GM12878 (cell line): ENCODE results near the gene RERE. TPM values are rescaled to one million over a fixed set of nuclear protein-coding genes. Genes with fewer than 3 reads are reported as not detected.
A peak's percentile ranks its signal among the peaks of the same experiment; 100 is the strongest.

Experiments
- ATAC-seq: fragments of 200-7000 bp; cut with Tn5 transposase; 3 replicates; pipeline ENCODE4 v1.9.1; 2020; ENCODE audit warnings: mild to moderate bottlenecking, moderate library complexity
- BruUV-seq: library from RNA; stranded (reverse); fragments of 400-500 nt; replicated peaks from 2 replicates; lab custom pipeline; 2021; lab: Mats Ljungman, UMichigan
- CTCF ChIA-PET: fragments of 300-600 bp; sonication (Branson Sonifier 250); formaldehyde crosslinking; extraction: SDS; loops from one replicate; lab custom pipeline; 2021; ENCODE audit warnings: inconsistent platforms; lab: Yijun Ruan, JAX
- POLR2A ChIA-PET: fragments of 350-600 bp; formaldehyde crosslinking; extraction: SDS; loops from one replicate; lab custom pipeline; 2021; ENCODE audit warnings: inconsistent platforms; lab: Charles Lee
- RAD21 ChIA-PET: fragments of 300-600 bp; sonication (Branson Sonifier 250); formaldehyde crosslinking; loops from one replicate; lab custom pipeline; 2023; ENCODE audit warnings: antibody characterized with exemption; ENCODE audit not compliant: unreplicated experiment; lab: Charles Lee
- SMC1A ChIA-PET: fragments of 300-600 bp; sonication (Branson Sonifier 250); formaldehyde crosslinking; loops from one replicate; lab custom pipeline; 2023; ENCODE audit not compliant: unreplicated experiment, uncharacterized antibody; lab: Charles Lee
- DNase-seq: peaks from one replicate; pipeline ENCODE4 v3.0.0-alpha.2; 2011; ENCODE audit warnings: low read depth, low spot score
- FAIRE-seq: peaks from 3 replicates; lab custom pipeline; 2011; peaks lifted over from hg19 to GRCh38; lab: Jason Lieb, UNC
- H2AFZ ChIP-seq: 2 replicates; pipeline ENCODE4 v1.6.0; 2011; ENCODE audit warnings: low read depth, low read length, control low read depth; ENCODE audit not compliant: control insufficient read depth
- H3K27ac ChIP-seq: 2 replicates; pipeline ENCODE4 v1.5.1; 2011; ENCODE audit warnings: control low read depth; ENCODE audit not compliant: control insufficient read depth, insufficient read depth
- H3K27me3 ChIP-seq, 2 experiments: replicated peaks in 1 of 2; 2 replicates each; pipeline versions ENCODE4 v1.6.0 to v1.6.1; 2011; ENCODE audit warnings: low read length in 1 of 2; ENCODE audit not compliant: control insufficient read depth in 2 of 2, insufficient read depth in 2 of 2
- H3K36me3 ChIP-seq, 2 experiments: 2 replicates each; pipeline ENCODE4 v1.5.1; 2011; ENCODE audit warnings: low read length in 1 of 2; ENCODE audit not compliant: control insufficient read depth in 2 of 2, insufficient read depth in 2 of 2
- H3K4me1 ChIP-seq: 2 replicates; pipeline ENCODE4 v1.6.1; 2011; ENCODE audit warnings: mild to moderate bottlenecking, low read length, moderate library complexity, mixed read lengths; ENCODE audit not compliant: control insufficient read depth, insufficient read depth
- H3K4me2 ChIP-seq: 2 replicates; pipeline ENCODE4 v1.6.0; 2011; ENCODE audit warnings: control low read depth; ENCODE audit not compliant: control insufficient read depth, insufficient read depth
- H3K4me3 ChIP-seq: fragments of 200-600 bp; sonication (generic); 2 replicates; pipeline ENCODE4 v1.5.1; 2016
- H3K79me2 ChIP-seq: 2 replicates; pipeline ENCODE4 v1.6.0; 2011; ENCODE audit warnings: low read length; ENCODE audit not compliant: control insufficient read depth, insufficient read depth
- H3K9ac ChIP-seq: 2 replicates; pipeline ENCODE4 v1.8.0; 2011; ENCODE audit warnings: low read length, control low read depth, mixed read lengths; ENCODE audit not compliant: control insufficient read depth, insufficient read depth
- H3K9me3 ChIP-seq: replicated peaks from 3 replicates; pipeline ENCODE4 v1.5.1; 2011; ENCODE audit warnings: mild to moderate bottlenecking, low read length; ENCODE audit not compliant: control insufficient read depth, insufficient read depth
- H4K20me1 ChIP-seq: 2 replicates; pipeline ENCODE4 v1.6.0; 2011; ENCODE audit not compliant: control insufficient read depth, insufficient read depth
- RUNX3 ChIP-seq: IDR thresholded peaks from 2 replicates; pipeline ENCODE4 v1.6.1; 2012; ENCODE audit warnings: low read length, inconsistent platforms
- WRNIP1 ChIP-seq: IDR thresholded peaks from 2 replicates; pipeline ENCODE4 v1.6.1; 2011; ENCODE audit warnings: low read depth, low read length, improper control_type of control experiment, borderline replicate concordance
- ZNF687 ChIP-seq: fragments of 450-650 bp; IDR thresholded peaks from 2 replicates; pipeline ENCODE4 v1.6.1; 2017; ENCODE audit warnings: mild to moderate bottlenecking, moderate library complexity
- WGBS: methylation state at CpG from one replicate; pipeline ENCODE4 v1.1.6; 2016; ENCODE audit warnings: low lambda C conversion rate; ENCODE audit not compliant: insufficient replicate concordance, insufficient coverage; ENCODE audit errors: missing lambda C conversion rate; 5-methylcytosine and 5-hydroxymethylcytosine counted together
- in situ Hi-C: fragments of 300-500 bp; cut with MboI; formaldehyde crosslinking; loops from 9 replicates; pipeline ENCODE4 v1.14.3; 2018; ENCODE audit warnings: mixed read lengths
- intact Hi-C: fragments of 100-400 bp; cut with micrococcal nuclease; formaldehyde crosslinking; loops from one replicate; pipeline ENCODE4 v1.14.2; 2022; ENCODE audit not compliant: unreplicated experiment
- polyA plus RNA-seq, 11 experiments: library from polyadenylated mRNA; depleted of rRNA in 4 of 11; unstranded in 6 of 11; stranded (reverse) in 5 of 11; fragments of >200 nt; fragmentation: Nextera tagmentation in 4 of 11; fragmentation: Illumina TruSeq in 1 of 11; extraction: Ambion mirVana in 4 of 11; extraction: Trizol in 1 of 11; gene quantifications; 1 replicate in 1 of 11; 2 replicates in 10 of 11; pipeline versions ENCODE4 v1.2.1 to v1.2.3, GENCODE V29; 2011 to 2016; ENCODE audit warnings: inconsistent platforms in 2 of 11, missing spikeins in 2 of 11, low read depth in 1 of 11
- total RNA-seq, 4 experiments: library from RNA; depleted of rRNA in 3 of 4; stranded (reverse); fragments of >200 nt in 3 of 4; fragmentation: Illumina TruSeq in 1 of 4; extraction: Trizol in 1 of 4; gene quantifications; 2 replicates each; pipeline versions ENCODE4 v1.2.1 to v1.2.3, GENCODE V29; 2013 to 2021
- TF ChIP-seq, protein P1 (sequence below): fragments of 450-650 bp; formaldehyde crosslinking; IDR thresholded peaks from 2 replicates; pipeline ENCODE4 v1.4.0; 2022; ENCODE audit warnings: mild to moderate bottlenecking, moderate library complexity

Gene RERE
- total and polyA plus RNA-seq, 10 of the 15 experiments (the other 5 are each of a cell fraction or from before 2014, with no cell fraction given) = 5.2 to 60.5 (median 20.2) TPM

GRCh38 chr1:8665833-8666232 is 151.6 kb downstream of the RERE start:
- ATAC-seq = no peak
- H4K20me1 ChIP-seq = no peaks in the 10 kb centered on the region
- no peak for DNase-seq
- in situ Hi-C loops = no loop called here
- intact Hi-C loops = loop anchor here (2.0 kb wide), 1 partner anchor 17 kb away; no protein-coding TSS in a partner anchor
- peaks cover 66% of the 10 kb centered on the region for H3K4me1 ChIP-seq
- H3K27ac ChIP-seq = peak overlapping the region; percentile 9; the same call in 1 of the 2 replicates
- WGBS = 91% methylated on average over 2 of the region's 2 CpGs
- no peak overlapping the region for H3K9ac ChIP-seq
- FAIRE-seq = no peak
- RAD21 ChIA-PET = interaction anchor here (1.4 to 19.8 kb wide), 5 partner anchors 15 to 105 kb away, joined by 3 to 384 read pairs (median 15); no protein-coding TSS in a partner anchor
- CTCF ChIA-PET = interaction anchor here (1.1 to 7.6 kb wide), 8 partner anchors 15 to 183 kb away, joined by 3 to 50 read pairs (median 5); no protein-coding TSS in a partner anchor
- H3K27me3 ChIP-seq = no peaks in the 10 kb centered on the region
- POLR2A ChIA-PET = interaction anchor here (0.9 to 2.3 kb wide), 4 partner anchors 15 to 187 kb away, joined by 3 to 22 read pairs (median 4); no protein-coding TSS in a partner anchor
- TF ChIP-seq RUNX3 = peak; percentile 59
- TF ChIP-seq WRNIP1 = no peak
- peaks cover 85% of the 10 kb centered on the region for H3K79me2 ChIP-seq
- no TSS peak for BruUV-seq
- no peak overlapping the region for H2AFZ ChIP-seq
- peak overlapping the region; percentile 36; the same call in 1 of the 2 replicates for H3K4me2 ChIP-seq
- H3K36me3 ChIP-seq = no peaks in the 10 kb centered on the region; a peak in 1 of 4 replicates
- no peak overlapping the region for H3K4me3 ChIP-seq
- H3K9me3 ChIP-seq = no peaks in the 10 kb centered on the region
- SMC1A ChIA-PET = interaction anchor here (1.2 to 20.2 kb wide), 12 partner anchors 8 to 104 kb away, joined by 3 to 587 read pairs (median 10); no protein-coding TSS in a partner anchor

GRCh38 chr1:8664887-8665286 is 152.6 kb downstream of the RERE start:
- Histone ChIP-seq H3K9ac (no peak overlapping the region), H3K4me3 (no peak overlapping the region), H3K79me2 (peaks cover 84% of the 10 kb centered on the region), H3K27ac (no peak overlapping the region), H2AFZ (no peak overlapping the region), H3K4me1 (peaks cover 64% of the 10 kb centered on the region), H3K9me3 (no peaks in the 10 kb centered on the region), H3K27me3 (no peaks in the 10 kb centered on the region), H4K20me1 (no peaks in the 10 kb centered on the region)
- ATAC-seq = no peak
- DNase-seq = no peak
- ChIA-PET POLR2A (interaction anchor here (0.6 to 1.6 kb wide), 13 partner anchors 9 to 186 kb away, joined by 3 to 6 read pairs (median 3); no protein-coding TSS in a partner anchor), RAD21 (interaction anchor here (1.0 to 19.8 kb wide), 6 partner anchors 19 to 238 kb away, joined by 3 to 384 read pairs (median 10); no protein-coding TSS in a partner anchor), SMC1A (interaction anchor here (0.9 to 20.2 kb wide), 8 partner anchors 9 to 103 kb away, joined by 3 to 587 read pairs (median 64); no protein-coding TSS in a partner anchor), CTCF (interaction anchor here (0.6 to 7.6 kb wide), 6 partner anchors 10 to 109 kb away, joined by 3 to 50 read pairs (median 4); no protein-coding TSS in a partner anchor)
- FAIRE-seq = no peak
- in situ Hi-C loops = no loop called here
- intact Hi-C loops = loop anchor here (2.0 kb wide), 1 partner anchor 16 kb away; no protein-coding TSS in a partner anchor
- 88% methylated on average over 4 of the region's 4 CpGs for WGBS
- 0 out of 2 replicates have a peak, but pooled peaks have one; percentile 38 for TF ChIP-seq ZNF687
- TF ChIP-seq, protein P1, sequence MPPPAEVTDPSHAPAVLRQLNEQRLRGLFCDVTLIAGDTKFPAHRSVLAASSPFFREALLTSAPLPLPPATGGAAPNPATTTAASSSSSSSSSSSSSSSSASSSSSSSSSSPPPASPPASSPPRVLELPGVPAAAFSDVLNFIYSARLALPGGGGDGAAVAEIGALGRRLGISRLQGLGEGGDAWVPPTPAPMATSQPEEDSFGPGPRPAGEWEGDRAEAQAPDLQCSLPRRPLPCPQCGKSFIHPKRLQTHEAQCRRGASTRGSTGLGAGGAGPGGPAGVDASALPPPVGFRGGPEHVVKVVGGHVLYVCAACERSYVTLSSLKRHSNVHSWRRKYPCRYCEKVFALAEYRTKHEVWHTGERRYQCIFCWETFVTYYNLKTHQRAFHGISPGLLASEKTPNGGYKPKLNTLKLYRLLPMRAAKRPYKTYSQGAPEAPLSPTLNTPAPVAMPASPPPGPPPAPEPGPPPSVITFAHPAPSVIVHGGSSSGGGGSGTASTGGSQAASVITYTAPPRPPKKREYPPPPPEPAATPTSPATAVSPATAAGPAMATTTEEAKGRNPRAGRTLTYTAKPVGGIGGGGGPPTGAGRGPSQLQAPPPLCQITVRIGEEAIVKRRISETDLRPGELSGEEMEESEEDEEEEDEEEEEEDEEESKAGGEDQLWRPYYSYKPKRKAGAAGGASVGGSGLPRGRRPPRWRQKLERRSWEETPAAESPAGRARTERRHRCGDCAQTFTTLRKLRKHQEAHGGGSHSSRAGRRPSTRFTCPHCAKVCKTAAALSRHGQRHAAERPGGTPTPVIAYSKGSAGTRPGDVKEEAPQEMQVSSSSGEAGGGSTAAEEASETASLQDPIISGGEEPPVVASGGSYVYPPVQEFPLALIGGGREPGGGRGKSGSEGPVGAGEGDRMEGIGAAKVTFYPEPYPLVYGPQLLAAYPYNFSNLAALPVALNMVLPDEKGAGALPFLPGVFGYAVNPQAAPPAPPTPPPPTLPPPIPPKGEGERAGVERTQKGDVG = no peak
- TF ChIP-seq, all 136 proteins: peak for 1
- no TSS peak for BruUV-seq
- Histone ChIP-seq H3K4me2 (no peak overlapping the region), H3K36me3 (no peaks in the 10 kb centered on the region; a peak in 1 of 4 replicates)
